ENCODE results near the gene PDPR. TPM values are rescaled to one million over a fixed set of nuclear protein-coding genes. Genes with fewer than 3 reads are reported as not detected.
"Not testable (repeated sequence)": the region's sequence is repeated elsewhere in the genome, so short reads cannot be mapped to it uniquely, and the experiment has no call there.

PDPR gene
- total RNA-seq, 2 experiments from 2014 or later = 20.4 to 34.0 TPM

DNA sequence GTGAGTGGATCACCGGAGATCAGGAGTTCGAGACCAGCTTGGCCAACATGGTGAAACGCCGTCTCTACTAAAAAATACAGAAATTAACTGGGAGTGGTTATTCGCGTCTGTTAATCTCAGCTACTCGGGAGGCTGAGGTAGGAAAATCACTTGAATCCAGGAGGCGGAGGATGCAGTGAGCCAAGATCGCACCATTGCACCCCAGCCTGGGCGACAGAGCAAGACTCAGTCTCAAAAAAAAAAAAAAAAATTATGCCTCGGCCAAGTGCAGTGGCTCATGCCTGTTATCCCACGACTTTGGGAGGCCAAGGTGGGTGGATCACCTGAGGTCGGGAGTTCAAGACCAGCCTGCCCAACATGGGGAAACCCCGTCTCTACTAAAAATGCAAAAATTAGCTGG lies 9.7 kb downstream of the PDPR start:
- CTCF ChIA-PET (ENCODE audit: unreplicated experiment); H3K27ac ChIP-seq (ENCODE audit: low read depth, low read length, poor library complexity, severe bottlenecking); H3K4me1 ChIP-seq (ENCODE audit: insufficient read depth, low read length, poor library complexity, severe bottlenecking); H2AFZ ChIP-seq (ENCODE audit: low read length); H3K9me2 ChIP-seq (ENCODE audit: insufficient read depth, low read length); intact Hi-C loops (cut with micrococcal nuclease; ENCODE audit: unreplicated experiment); H3K4me3 ChIP-seq (ENCODE audit: low read depth, low read length, poor library complexity, severe bottlenecking); BruUV-seq (replicated peaks); H3K9me3 ChIP-seq (ENCODE audit: low read length); H3K4me2 ChIP-seq (ENCODE audit: low read length); H4K20me1 ChIP-seq (ENCODE audit: insufficient read depth, low read length); H3K79me2 ChIP-seq (ENCODE audit: insufficient read depth, low read depth, low read length); DNase-seq (ENCODE audit: low spot score): not testable (repeated sequence)
- H3K36me3 ChIP-seq (ENCODE audit: insufficient read depth, low read length) = peaks cover 53% of the 10 kb centered on the region
- POLR2A ChIA-PET = interaction anchor here (0.6 kb wide), 1 partner anchor 699 kb away, joined by 5 read pairs; no protein-coding TSS in a partner anchor

DNA sequence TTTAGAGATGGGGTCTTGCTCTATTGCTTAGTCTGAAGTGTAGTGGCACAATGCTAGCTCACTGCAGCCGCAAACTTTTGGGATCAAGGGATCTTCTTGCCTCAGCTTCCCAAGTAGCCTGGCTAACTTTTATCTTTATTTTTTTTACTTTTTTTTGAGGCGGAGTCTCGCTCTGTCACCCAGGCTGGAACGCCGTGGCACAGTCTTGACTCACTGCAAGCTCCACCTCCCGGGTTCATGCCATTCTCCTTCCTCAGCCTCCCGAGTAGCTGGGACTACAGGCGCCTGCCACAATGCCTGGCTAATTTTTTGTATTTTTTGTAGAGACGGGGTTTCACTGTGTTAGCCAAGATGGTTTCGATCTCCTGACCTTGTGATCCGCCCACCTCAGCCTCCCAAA lies 12.1 kb downstream of the PDPR start:
- H3K79me2 ChIP-seq (ENCODE audit: insufficient read depth, low read depth, low read length); intact Hi-C loops (cut with micrococcal nuclease; ENCODE audit: unreplicated experiment); CTCF ChIA-PET (ENCODE audit: unreplicated experiment); H3K4me2 ChIP-seq (ENCODE audit: low read length); H3K4me1 ChIP-seq (ENCODE audit: insufficient read depth, low read length, poor library complexity, severe bottlenecking); H3K9me2 ChIP-seq (ENCODE audit: insufficient read depth, low read length); POLR2A ChIA-PET; H3K4me3 ChIP-seq (ENCODE audit: low read depth, low read length, poor library complexity, severe bottlenecking); BruUV-seq (replicated peaks); H4K20me1 ChIP-seq (ENCODE audit: insufficient read depth, low read length); H3K27ac ChIP-seq (ENCODE audit: low read depth, low read length, poor library complexity, severe bottlenecking); H3K9me3 ChIP-seq (ENCODE audit: low read length); DNase-seq (ENCODE audit: low spot score); H2AFZ ChIP-seq (ENCODE audit: low read length): not testable (repeated sequence)
- H3K36me3 ChIP-seq (ENCODE audit: insufficient read depth, low read length) = peaks cover 67% of the 10 kb centered on the region

DNA sequence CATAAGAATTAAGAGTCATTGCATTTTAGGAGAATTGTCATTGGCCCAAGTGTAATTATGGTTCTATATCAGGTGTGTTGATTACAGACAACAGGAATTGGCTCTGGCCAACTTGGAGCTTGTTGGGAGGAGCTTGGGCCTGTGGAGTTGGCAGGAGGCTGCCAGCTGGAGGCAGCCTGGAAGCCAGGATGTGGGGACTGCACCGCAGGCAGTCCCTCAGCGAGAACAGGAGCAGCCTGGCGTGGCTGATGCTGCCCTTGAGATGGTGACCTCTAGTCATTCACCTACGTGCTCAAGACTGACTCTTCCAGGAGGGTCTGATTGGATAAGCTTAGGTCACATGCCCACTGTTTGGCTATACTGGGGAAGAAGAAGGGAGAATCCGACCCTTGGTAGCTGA lies 13.6 kb downstream of the PDPR start:
- H3K9me3 ChIP-seq (ENCODE audit: low read length); CTCF ChIA-PET (ENCODE audit: unreplicated experiment); H3K4me1 ChIP-seq (ENCODE audit: insufficient read depth, low read length, poor library complexity, severe bottlenecking); H2AFZ ChIP-seq (ENCODE audit: low read length); DNase-seq (ENCODE audit: low spot score); H3K4me2 ChIP-seq (ENCODE audit: low read length); H3K79me2 ChIP-seq (ENCODE audit: insufficient read depth, low read depth, low read length); H3K27ac ChIP-seq (ENCODE audit: low read depth, low read length, poor library complexity, severe bottlenecking); H4K20me1 ChIP-seq (ENCODE audit: insufficient read depth, low read length); BruUV-seq (replicated peaks); H3K9me2 ChIP-seq (ENCODE audit: insufficient read depth, low read length); H3K4me3 ChIP-seq (ENCODE audit: low read depth, low read length, poor library complexity, severe bottlenecking); POLR2A ChIA-PET; intact Hi-C loops (cut with micrococcal nuclease; ENCODE audit: unreplicated experiment): not testable (repeated sequence)
- peaks cover 70% of the 10 kb centered on the region for H3K36me3 ChIP-seq (ENCODE audit: insufficient read depth, low read length)

DNA sequence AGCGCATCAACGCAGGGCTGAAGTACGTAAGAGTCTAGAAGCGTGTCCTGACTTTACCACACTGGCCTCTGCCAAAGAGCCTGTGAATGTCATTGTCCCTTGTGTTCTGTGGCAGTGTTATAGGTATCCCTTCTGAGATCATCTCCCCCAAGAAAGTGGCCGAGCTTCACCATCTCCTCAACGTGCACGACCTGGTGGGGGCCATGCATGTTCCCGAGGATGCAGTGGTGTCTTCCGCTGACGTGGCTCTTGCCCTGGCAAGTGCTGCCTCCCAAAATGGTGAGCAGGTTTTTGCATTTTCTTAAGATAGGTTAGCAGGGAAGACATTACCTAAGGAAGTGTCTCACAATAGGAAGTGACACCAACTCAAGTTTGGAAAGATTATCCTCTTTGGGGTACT lies 14.7 kb downstream of the PDPR start:
- H3K4me3 ChIP-seq (ENCODE audit: low read depth, low read length, poor library complexity, severe bottlenecking); H3K4me1 ChIP-seq (ENCODE audit: insufficient read depth, low read length, poor library complexity, severe bottlenecking); CTCF ChIA-PET (ENCODE audit: unreplicated experiment); H3K27ac ChIP-seq (ENCODE audit: low read depth, low read length, poor library complexity, severe bottlenecking); H3K79me2 ChIP-seq (ENCODE audit: insufficient read depth, low read depth, low read length); H3K9me2 ChIP-seq (ENCODE audit: insufficient read depth, low read length); DNase-seq (ENCODE audit: low spot score); H3K4me2 ChIP-seq (ENCODE audit: low read length); POLR2A ChIA-PET; BruUV-seq (replicated peaks); intact Hi-C loops (cut with micrococcal nuclease; ENCODE audit: unreplicated experiment); H4K20me1 ChIP-seq (ENCODE audit: insufficient read depth, low read length); H2AFZ ChIP-seq (ENCODE audit: low read length); H3K9me3 ChIP-seq (ENCODE audit: low read length): not testable (repeated sequence)
- H3K36me3 ChIP-seq (ENCODE audit: insufficient read depth, low read length) = peaks cover 69% of the 10 kb centered on the region

DNA sequence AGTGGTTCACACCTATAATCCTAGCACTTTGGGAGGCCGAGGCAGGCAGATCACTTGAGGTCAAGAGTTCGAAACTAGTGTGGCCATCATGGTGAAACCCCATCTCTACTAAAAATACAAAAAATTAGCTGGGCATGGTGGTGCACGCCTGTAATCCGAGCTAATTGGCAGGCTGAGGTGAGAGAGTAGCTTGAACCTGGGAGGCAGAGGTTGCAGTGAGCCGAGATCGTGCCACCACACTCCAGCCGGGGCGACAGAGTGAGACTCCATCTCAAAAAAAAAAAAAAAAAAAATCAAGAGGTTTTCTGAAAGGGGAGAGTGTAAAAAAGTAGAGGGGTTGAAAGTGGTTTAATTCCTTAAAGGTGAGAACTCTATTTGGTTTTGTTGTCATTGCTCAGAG lies 21.7 kb downstream of the PDPR start:
- H3K9me2 ChIP-seq (ENCODE audit: insufficient read depth, low read length); BruUV-seq (replicated peaks); DNase-seq (ENCODE audit: low spot score); intact Hi-C loops (cut with micrococcal nuclease; ENCODE audit: unreplicated experiment); H3K4me2 ChIP-seq (ENCODE audit: low read length); H3K27ac ChIP-seq (ENCODE audit: low read depth, low read length, poor library complexity, severe bottlenecking); H2AFZ ChIP-seq (ENCODE audit: low read length); H3K79me2 ChIP-seq (ENCODE audit: insufficient read depth, low read depth, low read length); CTCF ChIA-PET (ENCODE audit: unreplicated experiment); H4K20me1 ChIP-seq (ENCODE audit: insufficient read depth, low read length); H3K9me3 ChIP-seq (ENCODE audit: low read length); H3K4me1 ChIP-seq (ENCODE audit: insufficient read depth, low read length, poor library complexity, severe bottlenecking); H3K4me3 ChIP-seq (ENCODE audit: low read depth, low read length, poor library complexity, severe bottlenecking): not testable (repeated sequence)
- POLR2A ChIA-PET = interaction anchor here (0.7 kb wide), 1 partner anchor 189 kb away, joined by 3 read pairs; no protein-coding TSS in a partner anchor
- H3K36me3 ChIP-seq (ENCODE audit: insufficient read depth, low read length) = peaks cover 74% of the 10 kb centered on the region

DNA sequence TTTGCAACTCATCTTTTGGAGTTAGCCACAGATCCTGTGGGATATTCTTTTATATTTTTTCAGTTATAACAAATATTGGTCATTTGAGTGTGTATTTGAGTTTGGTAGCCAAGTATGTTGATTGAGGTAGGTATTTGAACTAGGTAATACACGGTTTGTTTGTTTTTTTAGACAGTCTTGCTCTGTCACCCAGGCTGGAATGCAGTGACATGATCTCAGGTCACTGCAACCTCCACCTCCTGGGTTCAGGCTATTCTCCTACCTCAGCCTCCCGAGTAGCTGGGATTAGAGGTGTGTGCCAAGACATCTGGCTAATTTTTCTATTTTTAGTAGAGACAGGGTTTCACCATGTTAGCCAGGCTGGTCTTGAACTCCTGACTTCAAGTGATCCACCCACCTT lies 22.5 kb downstream of the PDPR start:
- CTCF ChIA-PET (ENCODE audit: unreplicated experiment); POLR2A ChIA-PET; BruUV-seq (replicated peaks); H3K4me1 ChIP-seq (ENCODE audit: insufficient read depth, low read length, poor library complexity, severe bottlenecking); H3K4me3 ChIP-seq (ENCODE audit: low read depth, low read length, poor library complexity, severe bottlenecking); H3K4me2 ChIP-seq (ENCODE audit: low read length); H3K9me3 ChIP-seq (ENCODE audit: low read length); H4K20me1 ChIP-seq (ENCODE audit: insufficient read depth, low read length); H3K9me2 ChIP-seq (ENCODE audit: insufficient read depth, low read length); DNase-seq (ENCODE audit: low spot score); H2AFZ ChIP-seq (ENCODE audit: low read length); H3K79me2 ChIP-seq (ENCODE audit: insufficient read depth, low read depth, low read length); intact Hi-C loops (cut with micrococcal nuclease; ENCODE audit: unreplicated experiment); H3K27ac ChIP-seq (ENCODE audit: low read depth, low read length, poor library complexity, severe bottlenecking): not testable (repeated sequence)
- H3K36me3 ChIP-seq (ENCODE audit: insufficient read depth, low read length) = peaks cover 78% of the 10 kb centered on the region

DNA sequence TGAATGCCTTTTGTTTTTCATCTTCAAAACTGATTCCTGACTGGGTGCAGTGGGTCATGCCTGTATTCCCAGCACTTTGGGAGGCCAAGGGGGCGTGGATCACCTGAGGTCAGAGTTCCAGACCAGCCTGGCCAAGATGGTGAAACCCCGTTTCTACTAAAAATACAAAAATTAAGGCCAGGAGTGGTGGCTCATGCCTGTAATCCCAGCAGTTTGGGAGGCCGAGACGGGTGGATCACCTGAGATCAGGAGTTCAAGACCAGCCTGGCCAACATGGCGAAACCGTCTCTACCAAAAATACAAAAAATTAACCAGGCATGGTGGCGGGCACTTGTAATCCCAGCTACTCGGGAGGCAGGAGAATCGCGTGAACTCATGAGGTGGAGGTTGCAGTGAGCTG lies 28.6 kb downstream of the PDPR start:
- H3K4me2 ChIP-seq (ENCODE audit: low read length); BruUV-seq (replicated peaks); H3K27ac ChIP-seq (ENCODE audit: low read depth, low read length, poor library complexity, severe bottlenecking); H3K9me2 ChIP-seq (ENCODE audit: insufficient read depth, low read length); DNase-seq (ENCODE audit: low spot score); H3K9me3 ChIP-seq (ENCODE audit: low read length); intact Hi-C loops (cut with micrococcal nuclease; ENCODE audit: unreplicated experiment); H3K4me3 ChIP-seq (ENCODE audit: low read depth, low read length, poor library complexity, severe bottlenecking); H3K4me1 ChIP-seq (ENCODE audit: insufficient read depth, low read length, poor library complexity, severe bottlenecking); H3K79me2 ChIP-seq (ENCODE audit: insufficient read depth, low read depth, low read length); H4K20me1 ChIP-seq (ENCODE audit: insufficient read depth, low read length); CTCF ChIA-PET (ENCODE audit: unreplicated experiment); H2AFZ ChIP-seq (ENCODE audit: low read length): not testable (repeated sequence)
- H3K36me3 ChIP-seq (ENCODE audit: insufficient read depth, low read length) = peaks cover 59% of the 10 kb centered on the region
- POLR2A ChIA-PET = interaction anchor here (0.6 kb wide), 1 partner anchor 8 kb away, joined by 4 read pairs; no protein-coding TSS in a partner anchor
